H9 (cell line): ENCODE measurements around the gene ACER3. TPM values are rescaled to one million over a fixed set of nuclear protein-coding genes. Genes with fewer than 3 reads are reported as not detected.

Experiments used
- DNase-seq: peaks from one replicate; pipeline ENCODE4 v3.0.0-alpha.2; 2017
- H2AFZ ChIP-seq: one replicate; pipeline ENCODE4 v1.6.1; 2013; ENCODE audit warnings: mild to moderate bottlenecking, low read length, control low read depth, moderate library complexity
- H2AK5ac ChIP-seq: 2 replicates; pipeline ENCODE4 v1.6.1; 2013; ENCODE audit warnings: low read length, control low read depth, mixed read lengths; ENCODE audit not compliant: insufficient read length
- H2BK120ac ChIP-seq: one replicate; pipeline ENCODE4 v1.6.1; 2013; ENCODE audit warnings: low read depth, mild to moderate bottlenecking, low read length, control low read depth, inconsistent platforms; ENCODE audit not compliant: poor library complexity, severe bottlenecking
- H2BK12ac ChIP-seq: 2 replicates; pipeline ENCODE4 v1.6.1; 2013; ENCODE audit warnings: low read length, control low read depth, mixed read lengths, low read depth; ENCODE audit not compliant: insufficient read length
- H2BK15ac ChIP-seq: 2 replicates; pipeline ENCODE4 v1.6.1; 2013; ENCODE audit warnings: low read depth, low read length, control low read depth
- H2BK20ac ChIP-seq: one replicate; pipeline ENCODE4 v1.6.1; 2013; ENCODE audit warnings: low read depth, mild to moderate bottlenecking, low read length, control low read depth, inconsistent platforms; ENCODE audit not compliant: poor library complexity, severe bottlenecking
- H2BK5ac ChIP-seq: 2 replicates; pipeline ENCODE4 v1.6.1; 2013; ENCODE audit warnings: low read length, control low read depth, mixed read lengths; ENCODE audit not compliant: insufficient read length
- H3K14ac ChIP-seq: 2 replicates; pipeline ENCODE4 v1.6.1; 2013; ENCODE audit warnings: low read length, control low read depth; ENCODE audit not compliant: insufficient read depth
- H3K18ac ChIP-seq: 2 replicates; pipeline ENCODE4 v1.6.1; 2013; ENCODE audit warnings: low read depth, mild to moderate bottlenecking, mixed read lengths, low read length, control low read depth; ENCODE audit not compliant: insufficient read length
- H3K23ac ChIP-seq: 2 replicates; pipeline ENCODE4 v1.6.1; 2013; ENCODE audit warnings: low read length, control low read depth, mixed read lengths, low read depth; ENCODE audit not compliant: insufficient read length
- H3K23me2 ChIP-seq: 2 replicates; pipeline ENCODE4 v1.6.1; 2013; ENCODE audit warnings: low read depth, mild to moderate bottlenecking, mixed read lengths, low read length, control low read depth; ENCODE audit not compliant: insufficient read length, poor library complexity, severe bottlenecking
- H3K27ac ChIP-seq: 2 replicates; pipeline ENCODE4 v1.5.1; 2013; ENCODE audit warnings: low read length, control low read depth, mixed read lengths, low read depth; ENCODE audit not compliant: insufficient read length
- H3K27me3 ChIP-seq: 2 replicates; pipeline ENCODE4 v1.6.1; 2013; ENCODE audit warnings: low read length, control low read depth, inconsistent platforms; ENCODE audit not compliant: insufficient read depth
- H3K4ac ChIP-seq: 2 replicates; pipeline ENCODE4 v1.6.1; 2013; ENCODE audit warnings: low read depth, mild to moderate bottlenecking, control low read depth, inconsistent platforms, low read length, moderate library complexity
- H3K4me1 ChIP-seq: 2 replicates; pipeline ENCODE4 v1.6.1; 2013; ENCODE audit warnings: low read length, control low read depth, inconsistent platforms; ENCODE audit not compliant: insufficient read depth
- H3K4me2 ChIP-seq: 2 replicates; pipeline ENCODE4 v1.6.1; 2013; ENCODE audit warnings: low read length, control low read depth, mixed read lengths; ENCODE audit not compliant: insufficient read length, insufficient read depth
- H3K56ac ChIP-seq: 2 replicates; pipeline ENCODE4 v1.6.1; 2013; ENCODE audit warnings: low read depth, mild to moderate bottlenecking, mixed read lengths, low read length, control low read depth; ENCODE audit not compliant: insufficient read length
- H3K79me1 ChIP-seq: 2 replicates; pipeline ENCODE4 v1.6.1; 2013; ENCODE audit warnings: low read depth, mild to moderate bottlenecking, moderate library complexity, low read length, control low read depth, inconsistent platforms; ENCODE audit not compliant: insufficient read depth, poor library complexity, severe bottlenecking
- H3K79me2 ChIP-seq: 2 replicates; pipeline ENCODE4 v1.6.1; 2013; ENCODE audit warnings: low read length, control low read depth, inconsistent platforms; ENCODE audit not compliant: insufficient read depth
- H3K9ac ChIP-seq: 2 replicates; pipeline ENCODE4 v1.6.1; 2013; ENCODE audit warnings: low read length, control low read depth, mixed read lengths; ENCODE audit not compliant: insufficient read length; ENCODE audit errors: extremely low read depth
- H3K9me3 ChIP-seq: one replicate; pipeline ENCODE4 v1.6.1; 2013; ENCODE audit warnings: low read depth, low read length, inconsistent platforms; ENCODE audit not compliant: control insufficient read depth
- H3T11ph ChIP-seq: one replicate; pipeline ENCODE4 v1.6.1; 2013; ENCODE audit warnings: mild to moderate bottlenecking, low read length, control low read depth, inconsistent platforms
- H4K20me1 ChIP-seq: one replicate; pipeline ENCODE4 v1.6.1; 2013; ENCODE audit not compliant: control insufficient read depth, insufficient read length, insufficient read depth
- H4K5ac ChIP-seq: 2 replicates; pipeline ENCODE4 v1.6.1; 2013; ENCODE audit warnings: low read depth, mild to moderate bottlenecking, mixed read lengths, low read length, control low read depth; ENCODE audit not compliant: insufficient read length
- H4K8ac ChIP-seq: replicated peaks from 2 replicates; pipeline ENCODE4 v1.6.1; 2013; ENCODE audit warnings: low read length, control low read depth, mixed read lengths, low read depth; ENCODE audit not compliant: insufficient read length
- H4K91ac ChIP-seq: 2 replicates; pipeline ENCODE4 v1.6.1; 2013; ENCODE audit warnings: low read depth, mild to moderate bottlenecking, moderate library complexity, mixed read lengths, low read length, control low read depth; ENCODE audit not compliant: insufficient read length
- H3K27ac Mint-ChIP-seq, 3 experiments: 2 replicates in 2 of 3; 3 replicates in 1 of 3; pipeline ENCODE4 v1.8.0; 2020 to 2021; ENCODE audit warnings: mixed read lengths in 3 of 3, mild to moderate bottlenecking in 1 of 3, moderate library complexity in 1 of 3
- H3K27me3 Mint-ChIP-seq: 2 replicates; pipeline ENCODE4 v1.8.0; 2021; ENCODE audit warnings: low read depth, mild to moderate bottlenecking, moderate library complexity, mixed read lengths
- H3K36me3 Mint-ChIP-seq, 3 experiments: 2 replicates in 2 of 3; 3 replicates in 1 of 3; pipeline ENCODE4 v1.8.0; 2020 to 2021; ENCODE audit warnings: low read depth in 3 of 3, mixed read lengths in 3 of 3; ENCODE audit not compliant: insufficient read depth in 1 of 3
- H3K4me1 Mint-ChIP-seq, 2 experiments: 2 replicates each; pipeline ENCODE4 v1.8.0; 2020; ENCODE audit warnings: mixed read lengths in 2 of 2
- H3K4me3 Mint-ChIP-seq, 2 experiments: 2 replicates in 1 of 2; 3 replicates in 1 of 2; pipeline ENCODE4 v1.8.0; 2020 to 2021; ENCODE audit warnings: mild to moderate bottlenecking in 2 of 2, mixed read lengths in 2 of 2, moderate library complexity in 1 of 2
- H3K9me3 Mint-ChIP-seq, 2 experiments: 2 replicates in 1 of 2; 3 replicates in 1 of 2; pipeline ENCODE4 v1.8.0; 2020; ENCODE audit warnings: mild to moderate bottlenecking in 2 of 2, mixed read lengths in 2 of 2, moderate library complexity in 1 of 2
- WGBS: extraction: QIAGEN DNeasy Blood & Tissue Kit; methylation state at CpG from one replicate; pipeline ENCODE4 v1.1.7; 2013; ENCODE audit warnings: missing lambda C conversion rate, low lambda C conversion rate, mixed read lengths; ENCODE audit not compliant: insufficient read length; ENCODE audit errors: extremely low coverage; 5-methylcytosine and 5-hydroxymethylcytosine counted together
- total RNA-seq: library from RNA; stranded (reverse); gene quantifications from 2 replicates; pipeline ENCODE4 v1.2.1, GENCODE V29; 2021
- TF ChIP-seq, protein P1 (sequence below): fragments of 200-600 bp; sonication (generic); conservative IDR thresholded peaks from 3 replicates; pipeline ENCODE4 v1.8.0; 2021; ENCODE audit warnings: antibody characterized with exemption, mild to moderate bottlenecking

The ACER3 gene
- total RNA-seq, 1 experiment from 2014 or later, result 14.7 TPM

DNA sequence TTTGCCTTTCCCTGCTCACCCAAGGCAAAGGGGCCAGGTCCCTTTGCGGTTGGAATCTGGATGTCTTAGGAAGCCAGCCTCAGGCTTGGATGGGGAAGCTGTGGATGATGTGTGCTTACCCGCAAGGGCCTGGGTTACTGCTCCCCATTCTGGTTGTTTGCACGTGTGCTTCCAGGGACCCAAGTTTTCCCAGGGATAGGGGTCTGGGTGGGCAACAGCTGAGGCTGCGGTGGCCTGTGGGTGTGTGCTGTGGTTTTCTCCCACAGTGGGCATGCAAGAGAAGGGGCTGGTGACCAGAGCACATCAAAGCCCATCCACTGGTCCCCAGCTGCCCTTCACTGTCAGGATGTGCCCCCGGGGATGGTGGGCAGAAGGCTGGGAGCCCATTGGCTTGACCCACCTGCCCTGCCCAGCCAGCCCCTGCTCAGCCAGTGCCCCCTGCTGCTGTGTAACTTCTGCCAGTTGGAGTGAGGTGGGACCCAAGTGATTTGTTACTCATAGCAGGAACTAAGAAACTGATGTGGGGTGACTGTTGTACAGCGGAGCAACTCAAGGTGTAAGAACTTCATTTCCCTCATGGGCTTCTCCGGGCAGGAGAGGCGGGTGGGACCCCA, 209.4 kb downstream of the ACER3 start:
- peaks cover 9% of the 10 kb centered on the region for H3K27me3 Mint-ChIP-seq
- Histone ChIP-seq H2BK12ac (no peak overlapping the region), H2AFZ (no peak overlapping the region), H4K5ac (no peak overlapping the region), H3K79me2 (0 out of 2 replicates have a peak, but pooled peaks cover 2% of the 10 kb centered on the region), H2AK5ac (no peak overlapping the region), H3K9me3 (no peaks in the 10 kb centered on the region), H2BK5ac (no peak overlapping the region), H3K79me1 (no peaks in the 10 kb centered on the region), H3T11ph (no peak overlapping the region), H3K4ac (no peak overlapping the region), H2BK20ac (no peak overlapping the region), H3K27me3 (no peaks in the 10 kb centered on the region), H3K23ac (no peak overlapping the region), H2BK15ac (no peak overlapping the region), H3K4me1 (no peaks in the 10 kb centered on the region), H3K27ac (no peak overlapping the region), H3K23me2 (peaks cover 10% of the 10 kb centered on the region), H3K56ac (no peak overlapping the region), H4K20me1 (no peaks in the 10 kb centered on the region), H4K8ac (no peak overlapping the region), H3K4me2 (no peak overlapping the region), H4K91ac (no peak overlapping the region), H3K18ac (no peak overlapping the region), H3K9ac (no peak overlapping the region), H2BK120ac (no peak overlapping the region), H3K14ac (no peak overlapping the region)
- TF ChIP-seq, protein P1, sequence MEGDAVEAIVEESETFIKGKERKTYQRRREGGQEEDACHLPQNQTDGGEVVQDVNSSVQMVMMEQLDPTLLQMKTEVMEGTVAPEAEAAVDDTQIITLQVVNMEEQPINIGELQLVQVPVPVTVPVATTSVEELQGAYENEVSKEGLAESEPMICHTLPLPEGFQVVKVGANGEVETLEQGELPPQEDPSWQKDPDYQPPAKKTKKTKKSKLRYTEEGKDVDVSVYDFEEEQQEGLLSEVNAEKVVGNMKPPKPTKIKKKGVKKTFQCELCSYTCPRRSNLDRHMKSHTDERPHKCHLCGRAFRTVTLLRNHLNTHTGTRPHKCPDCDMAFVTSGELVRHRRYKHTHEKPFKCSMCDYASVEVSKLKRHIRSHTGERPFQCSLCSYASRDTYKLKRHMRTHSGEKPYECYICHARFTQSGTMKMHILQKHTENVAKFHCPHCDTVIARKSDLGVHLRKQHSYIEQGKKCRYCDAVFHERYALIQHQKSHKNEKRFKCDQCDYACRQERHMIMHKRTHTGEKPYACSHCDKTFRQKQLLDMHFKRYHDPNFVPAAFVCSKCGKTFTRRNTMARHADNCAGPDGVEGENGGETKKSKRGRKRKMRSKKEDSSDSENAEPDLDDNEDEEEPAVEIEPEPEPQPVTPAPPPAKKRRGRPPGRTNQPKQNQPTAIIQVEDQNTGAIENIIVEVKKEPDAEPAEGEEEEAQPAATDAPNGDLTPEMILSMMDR, result no peak
- no peaks in the 10 kb centered on the region for H3K9me3 Mint-ChIP-seq
- H3K4me1 Mint-ChIP-seq, result peaks cover 22 to 23% of the 10 kb centered on the region in 2 experiments
- no CpG with 5 or more reads among the region's 8 CpGs for WGBS
- peak; percentile 21 for DNase-seq
- no peak overlapping the region; a peak in 1 of 5 replicates for H3K4me3 Mint-ChIP-seq
- no peak overlapping the region for H3K27ac Mint-ChIP-seq
- H3K36me3 Mint-ChIP-seq, result no peaks in the 10 kb centered on the region
